VCaP (cell line): ENCODE measurements around the gene TSPAN2.

ENCODE experiments used
- H3K27ac ChIP-seq: fragments of 450-650 bp; 2 replicates; pipeline ENCODE4 v1.5.1; 2017
- CTCF ChIP-seq: fragments of 450-650 bp; conservative IDR thresholded peaks from 2 replicates; pipeline ENCODE4 v1.5.1; 2017; ENCODE audit warnings: mild to moderate bottlenecking, moderate library complexity

TSPAN2 gene

GRCh38 chr1:115057661-115058254 lies 31.5 kb downstream of the TSPAN2 start:
- TF ChIP-seq CTCF = no peak
- H3K27ac ChIP-seq = no peak overlapping the region

- no peak overlapping the region for H3K27ac ChIP-seq
- no peak for TF ChIP-seq CTCF
These were observed 32.9 kb downstream of the TSPAN2 start for GRCh38 chr1:115056395-115056798.

- peak; percentile 87 for TF ChIP-seq CTCF
These were observed 36.7 kb downstream of the TSPAN2 start for GRCh38 chr1:115052454-115053083.

GRCh38 chr1:115051850-115052249 lies 37.5 kb downstream of the TSPAN2 start:
- TF ChIP-seq CTCF = no peak
- H3K27ac ChIP-seq = no peak overlapping the region

More at GRCh38 chr1:115052454-115053083, 36.7 kb downstream of the TSPAN2 start:
- no peak overlapping the region for H3K27ac ChIP-seq

- H3K27ac ChIP-seq = no peak overlapping the region
- no peak for TF ChIP-seq CTCF
These were observed 42.6 kb downstream of the TSPAN2 start for GRCh38 chr1:115046751-115047150.

GRCh38 chr1:115041654-115042053 lies 47.6 kb downstream of the TSPAN2 start:
- H3K27ac ChIP-seq = no peak overlapping the region
- peak; percentile 77 for TF ChIP-seq CTCF

GRCh38 chr1:115040501-115040900 lies 48.8 kb downstream of the TSPAN2 start:
- TF ChIP-seq CTCF = peak; percentile 27; the same call in 1 of the 2 replicates
- H3K27ac ChIP-seq = no peak overlapping the region
